K562 (cell line): ENCODE results near the gene C8A. TPM values are rescaled to one million over a fixed set of nuclear protein-coding genes. Genes with fewer than 3 reads are reported as not detected.

ENCODE experiments used
- ATAC-seq: fragments of 200-7000 bp; cut with Tn5 transposase; 3 replicates; pipeline ENCODE4 v1.9.1; 2020; ENCODE audit warnings: moderate library complexity
- BruUV-seq: library from RNA; stranded (reverse); fragments of 400-500 nt; replicated peaks from 2 replicates; lab custom pipeline; 2021; lab: Mats Ljungman, UMichigan
- CTCF ChIA-PET: fragments of 300-600 bp; formaldehyde crosslinking; extraction: SDS; loops from one replicate; lab custom pipeline; 2021; ENCODE audit warnings: low intra/inter-chr PET ratio; lab: Yijun Ruan, JAX
- POLR2A ChIA-PET: fragments of 300-600, 350-650 bp; sonication (Branson Sonifier 250); formaldehyde crosslinking; extraction: SDS; loops from one replicate; lab custom pipeline; 2021; ENCODE audit warnings: antibody characterized with exemption, inconsistent platforms; lab: Yijun Ruan, JAX
- DNase-seq, 4 experiments: peaks; one replicate each; pipeline versions ENCODE4 v3.0.0 to v3.0.0-alpha.2; 2011 to 2018; ENCODE audit warnings: low spot score in 3 of 4, mixed read lengths in 3 of 4; ENCODE audit errors: extremely low read depth in 1 of 4
- FAIRE-seq: peaks from 2 replicates; lab custom pipeline; 2011; peaks lifted over from hg19 to GRCh38; lab: Jason Lieb, UNC
- H2AFZ ChIP-seq: 2 replicates; pipeline ENCODE4 v1.6.0; 2011; ENCODE audit warnings: low read depth, low read length, control low read depth, inconsistent platforms
- H3K27ac ChIP-seq: fragments of 200-600 bp; 3 replicates; pipeline ENCODE4 v1.8.0; 2011; ENCODE audit warnings: low read depth, mild to moderate bottlenecking, control low read depth, inconsistent platforms, low read length, moderate library complexity, mixed read lengths; ENCODE audit errors: extremely low read depth
- H3K27me3 ChIP-seq, 2 experiments: fragments of 300-600 bp in 1 of 2; 2 replicates in 1 of 2; 3 replicates in 1 of 2; pipeline versions ENCODE4 v1.6.0 to v1.8.0; 2011; ENCODE audit warnings: inconsistent platforms in 2 of 2, low read length in 2 of 2, mild to moderate bottlenecking in 1 of 2, mixed read lengths in 1 of 2, moderate library complexity in 1 of 2; ENCODE audit not compliant: control insufficient read depth in 2 of 2, insufficient read depth in 2 of 2
- H3K36me3 ChIP-seq: fragments of 300-600 bp; 3 replicates; pipeline ENCODE4 v1.8.0; 2011; ENCODE audit warnings: mild to moderate bottlenecking, low read length, inconsistent platforms; ENCODE audit not compliant: control insufficient read depth, insufficient read depth
- H3K4me1 ChIP-seq, 2 experiments: fragments of 200-600 bp in 1 of 2; replicated peaks in 1 of 2; 2 replicates in 1 of 2; 3 replicates in 1 of 2; pipeline versions ENCODE4 v1.5.1 to v1.8.0; 2011; ENCODE audit warnings: inconsistent platforms in 2 of 2, low read length in 2 of 2, mild to moderate bottlenecking in 1 of 2, mixed read lengths in 1 of 2, moderate library complexity in 1 of 2; ENCODE audit not compliant: control insufficient read depth in 2 of 2, insufficient read depth in 2 of 2
- H3K4me2 ChIP-seq: 2 replicates; pipeline ENCODE4 v1.6.1; 2011; ENCODE audit warnings: low read length, control low read depth, inconsistent platforms, mixed read lengths; ENCODE audit not compliant: insufficient read depth
- H3K4me3 ChIP-seq: fragments of 200-600 bp; sonication (generic), shearing (Covaris generic); 2 replicates; pipeline ENCODE4 v1.5.1; 2016; ENCODE audit warnings: control low read depth, inconsistent platforms
- H3K79me2 ChIP-seq: fragments of 200-600 bp; 3 replicates; pipeline ENCODE4 v1.8.0; 2011; ENCODE audit warnings: low read length, inconsistent platforms; ENCODE audit not compliant: control insufficient read depth, insufficient read depth
- H3K9ac ChIP-seq, 2 experiments: 2 replicates each; pipeline versions ENCODE4 v1.6.0 to v1.6.1; 2011; ENCODE audit warnings: low read depth in 2 of 2, low read length in 2 of 2, control low read depth in 1 of 2, inconsistent platforms in 1 of 2, mild to moderate bottlenecking in 1 of 2, mixed read lengths in 1 of 2; ENCODE audit not compliant: insufficient read depth in 1 of 2
- H3K9me1 ChIP-seq: one replicate; pipeline ENCODE4 v1.6.0; 2011; ENCODE audit warnings: inconsistent platforms, mild to moderate bottlenecking, low read length, moderate library complexity; ENCODE audit not compliant: control insufficient read depth, insufficient read depth
- H3K9me3 ChIP-seq: replicated peaks from 2 replicates; pipeline ENCODE4 v1.5.1; 2011; ENCODE audit warnings: low read depth, low read length, inconsistent platforms; ENCODE audit not compliant: control insufficient read depth, insufficient read depth
- H4K20me1 ChIP-seq: replicated peaks from 2 replicates; pipeline ENCODE4 v1.6.1; 2011; ENCODE audit warnings: low read length, inconsistent platforms, mixed read lengths; ENCODE audit not compliant: control insufficient read depth, insufficient read depth
- ADNP ChIP-seq: fragments of 200-800 bp; sonication (Bioruptor generic); IDR thresholded peaks from 2 replicates; pipeline ENCODE4 v1.6.1; 2016; ENCODE audit warnings: missing genetic modification characterization, missing compliant biosample characterization
- EP300 ChIP-seq: IDR thresholded peaks from 2 replicates; pipeline ENCODE4 v1.6.1; 2012; ENCODE audit warnings: low read length, improper control_type of control experiment
- ESRRB ChIP-seq: fragments of 250-450 bp; sonication (Bioruptor Pico); IDR thresholded peaks from 2 replicates; pipeline ENCODE4 v1.5.0; 2020; ENCODE audit warnings: mild to moderate bottlenecking, moderate library complexity, borderline replicate concordance
- HMGN3 ChIP-seq: IDR thresholded peaks from 2 replicates; pipeline ENCODE4 v1.6.1; 2011; ENCODE audit warnings: borderline replicate concordance, low read depth, mild to moderate bottlenecking, mixed read lengths, low read length; ENCODE audit not compliant: insufficient read length; ENCODE audit errors: extremely low read depth
- ILK ChIP-seq: fragments of 450-650 bp; IDR thresholded peaks from 2 replicates; pipeline ENCODE4 v1.6.1; 2016; ENCODE audit warnings: missing genetic modification characterization, low read depth, mild to moderate bottlenecking, missing compliant biosample characterization, moderate library complexity, borderline replicate concordance
- IRF2 ChIP-seq: sonication (generic); formaldehyde crosslinking; IDR thresholded peaks from 2 replicates; pipeline ENCODE4 v1.8.1; 2022; ENCODE audit warnings: mild to moderate bottlenecking, missing genetic modification reagents
- LEF1 ChIP-seq: fragments of 450-650 bp; IDR thresholded peaks from 2 replicates; pipeline ENCODE4 v1.6.1; 2016; ENCODE audit warnings: mild to moderate bottlenecking
- MEF2A ChIP-seq: IDR thresholded peaks from 2 replicates; pipeline ENCODE4 v1.6.1; 2011; ENCODE audit warnings: low read depth, mild to moderate bottlenecking, low read length, moderate library complexity; ENCODE audit not compliant: control insufficient read depth
- NR2C1 ChIP-seq, 2 experiments: fragments of 450-650 bp; IDR thresholded peaks; 2 replicates each; pipeline ENCODE4 v1.6.1; 2017; ENCODE audit warnings: mild to moderate bottlenecking in 2 of 2, antibody characterized with exemption in 1 of 2, inconsistent platforms in 1 of 2, missing compliant biosample characterization in 1 of 2, missing genetic modification characterization in 1 of 2
- NR3C1 ChIP-seq: sonication (generic); formaldehyde crosslinking; IDR thresholded peaks from 2 replicates; pipeline ENCODE4 v1.8.1; 2022; ENCODE audit warnings: missing genetic modification reagents
- POU5F1 ChIP-seq: fragments of 150-350 bp; IDR thresholded peaks from 2 replicates; pipeline ENCODE4 v1.6.1; 2014; ENCODE audit warnings: borderline replicate concordance, low read length, low read depth, mild to moderate bottlenecking; ENCODE audit not compliant: partially characterized antibody
- PRPF4 ChIP-seq: fragments of 200-400 bp; formaldehyde crosslinking; IDR thresholded peaks from one replicate; pipeline ENCODE4 v1.6.1; 2017; ENCODE audit warnings: low read length, low read depth, mild to moderate bottlenecking; ENCODE audit not compliant: insufficient read depth, poor library complexity, severe bottlenecking
- PTRF ChIP-seq: fragments of 450-650 bp; IDR thresholded peaks from 2 replicates; pipeline ENCODE4 v1.6.1; 2016; ENCODE audit warnings: mild to moderate bottlenecking, missing genetic modification characterization, missing compliant biosample characterization
- SMAD2 ChIP-seq: fragments of 150-350 bp; IDR thresholded peaks from 2 replicates; pipeline ENCODE4 v1.6.1; 2014; ENCODE audit warnings: low read depth, mild to moderate bottlenecking, low read length
- SNAPC5 ChIP-seq: fragments of 250-450 bp; sonication (Bioruptor Pico); IDR thresholded peaks from 2 replicates; pipeline ENCODE4 v1.8.0; 2021; ENCODE audit warnings: moderate library complexity, mild to moderate bottlenecking, inconsistent platforms
- SREBF2 ChIP-seq: sonication (generic); formaldehyde crosslinking; IDR thresholded peaks from 2 replicates; pipeline ENCODE4 v1.4.0; 2020; ENCODE audit warnings: mild to moderate bottlenecking, missing genetic modification reagents
- TBP ChIP-seq: optimal IDR thresholded peaks from 2 replicates; pipeline ENCODE3; 2011; ENCODE audit warnings: low read depth, low read length, improper control_type of control experiment
- ZNF316 ChIP-seq: fragments of 450-650 bp; IDR thresholded peaks from 2 replicates; pipeline ENCODE4 v1.6.1; 2016
- ZNF436 ChIP-seq: fragments of 250-450, 450-650 bp; sonication (Bioruptor Pico); formaldehyde crosslinking; IDR thresholded peaks from 2 replicates; pipeline ENCODE4 v1.7.0; 2020; ENCODE audit warnings: mild to moderate bottlenecking
- WGBS: fragments of 100-300 bp; shearing (Covaris generic); methylation state at CpG from one replicate; pipeline ENCODE4 v1.1.6; 2016; ENCODE audit warnings: low coverage, mixed read lengths; ENCODE audit not compliant: insufficient coverage; ENCODE audit errors: missing lambda C conversion rate; 5-methylcytosine and 5-hydroxymethylcytosine counted together
- in situ Hi-C: fragments of 300-500 bp; cut with MboI; formaldehyde crosslinking; loops from 4 replicates; pipeline ENCODE4 v1.15.0; 2018; ENCODE audit warnings: inconsistent platforms, mixed read lengths
- intact Hi-C: fragments of 100-400 bp; cut with micrococcal nuclease; formaldehyde crosslinking; loops from 2 replicates; pipeline ENCODE4 v1.14.2; 2022
- polyA plus RNA-seq, 8 experiments: library from polyadenylated mRNA; depleted of rRNA in 4 of 8; stranded (reverse) in 5 of 8; unstranded in 3 of 8; fragments of >200 nt; fragmentation: Nextera tagmentation in 2 of 8; fragmentation: Illumina TruSeq in 1 of 8; extraction: Ambion mirVana in 2 of 8; extraction: Trizol in 1 of 8; gene quantifications; 2 replicates each; pipeline versions ENCODE4 v1.2.1 to v1.2.3, GENCODE V29; 2011 to 2014; ENCODE audit warnings: inconsistent platforms in 1 of 8, missing spikeins in 1 of 8
- total RNA-seq, 7 experiments: library from RNA; depleted of rRNA in 6 of 7; stranded (reverse); fragments of >200 nt in 6 of 7; fragmentation: Illumina TruSeq in 2 of 7; extraction: Trizol in 2 of 7; gene quantifications; 2 replicates each; pipeline versions ENCODE4 v1.2.1 to v1.2.3, GENCODE V29; 2011 to 2021; ENCODE audit warnings: low replicate concordance in 1 of 7

Gene C8A
- total and polyA plus RNA-seq, 9 of the 15 experiments (the other 6 are each of a cell fraction or from before 2014, with no cell fraction given), result 0.09 TPM; not detected in 8

DNA sequence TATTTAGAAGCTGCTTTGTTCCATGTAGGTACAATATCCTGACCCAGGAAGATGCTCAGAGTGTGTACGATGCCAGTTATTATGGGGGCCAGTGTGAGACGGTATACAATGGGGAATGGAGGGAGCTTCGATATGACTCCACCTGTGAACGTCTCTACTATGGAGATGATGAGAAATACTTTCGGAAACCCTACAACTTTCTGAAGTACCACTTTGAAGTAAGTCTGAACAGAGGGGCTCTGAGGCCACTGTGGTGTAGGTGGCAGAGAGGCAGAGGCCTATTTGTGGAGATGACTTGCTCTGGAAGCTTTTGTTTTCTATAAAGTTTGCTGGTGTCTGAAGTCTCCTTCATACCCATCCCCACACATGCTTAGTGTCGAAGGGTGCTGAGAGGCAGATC is 26.8 kb downstream of the C8A start:
- TF ChIP-seq NR2C1 (IDR thresholded peaks at IDR 0.05) (no peak), NR2C1 (tag; IDR thresholded peaks at IDR 0.05) (no peak)
- WGBS, result 6% methylated on average over 6 of the region's 6 CpGs
- Histone ChIP-seq H3K4me1 (no peaks in the 10 kb centered on the region), H3K9ac (no peak overlapping the region), H3K9me3 (no peaks in the 10 kb centered on the region), H3K9me1 (no peaks in the 10 kb centered on the region), H3K36me3 (no peaks in the 10 kb centered on the region), H3K79me2 (no peaks in the 10 kb centered on the region), H3K4me2 (no peak overlapping the region), H3K4me3 (no peak overlapping the region), H4K20me1 (no peaks in the 10 kb centered on the region), H3K27ac (no peak overlapping the region), H2AFZ (no peak overlapping the region), H3K27me3 (no peaks in the 10 kb centered on the region)
- intact Hi-C loops (no loop called here), in situ Hi-C loops (no loop called here)
- DNase-seq (no peak), ATAC-seq (no peak), FAIRE-seq (no peak)
- no TSS peak for BruUV-seq
- POLR2A ChIA-PET, result no interaction called here
- CTCF ChIA-PET, result no interaction called here

GRCh38 chr1:56890229-56890628 is 35.6 kb downstream of the C8A start:
- FAIRE-seq, result no peak
- no peak overlapping the region for H2AFZ ChIP-seq
- TF ChIP-seq SMAD2 (no peak), ILK (tag) (no peak), ESRRB (CRISPR knock-in tag) (no peak), PTRF (tag) (no peak), EP300 (no peak), PRPF4 (no peak), MEF2A (no peak), HMGN3 (no peak), ADNP (tag) (no peak), NR3C1 (no peak), ZNF316 (no peak), SREBF2 (CRISPR knock-in tag) (no peak), ZNF436 (CRISPR knock-in tag) (no peak), TBP (no peak), POU5F1 (no peak), LEF1 (no peak), IRF2 (no peak), SNAPC5 (CRISPR knock-in tag) (no peak)

More at GRCh38 chr1:56890229-56890628, 35.6 kb downstream of the C8A start:
- intact Hi-C loops, result no loop called here
- ChIA-PET POLR2A (no interaction called here), CTCF (interaction anchor here (0.6 kb wide), 1 partner anchor 15 kb away, joined by 3 read pairs; no protein-coding TSS in a partner anchor)
- Histone ChIP-seq H3K9ac (no peak overlapping the region), H3K27ac (no peak overlapping the region), H4K20me1 (no peaks in the 10 kb centered on the region; the same call in 1 of the 2 replicates), H3K36me3 (no peaks in the 10 kb centered on the region), H3K9me1 (no peaks in the 10 kb centered on the region), H3K4me1 (no peaks in the 10 kb centered on the region), H3K4me3 (no peak overlapping the region), H3K4me2 (no peak overlapping the region), H3K27me3 (no peaks in the 10 kb centered on the region), H3K9me3 (no peaks in the 10 kb centered on the region), H3K79me2 (no peaks in the 10 kb centered on the region)
- 0% methylated on average over 3 of the region's 3 CpGs for WGBS
- BruUV-seq, result no TSS peak
- in situ Hi-C loops, result no loop called here
- DNase-seq (no peak), ATAC-seq (no peak)
